K562 (cell line): ENCODE results near the gene CPNE1. TPM values are rescaled to one million over a fixed set of nuclear protein-coding genes. Genes with fewer than 3 reads are reported as not detected.
A peak's percentile ranks its signal among the peaks of the same experiment; 100 is the strongest.

Experiments used
- ADNP ChIP-seq: fragments of 200-800 bp; sonication (Bioruptor generic); IDR thresholded peaks from 2 replicates; pipeline ENCODE4 v1.6.1; 2016; ENCODE audit warnings: missing genetic modification characterization, missing compliant biosample characterization
- BHLHE40 ChIP-seq: IDR thresholded peaks from 2 replicates; pipeline ENCODE4 v1.6.1; 2011; ENCODE audit warnings: low read length, improper control_type of control experiment
- CREB1 ChIP-seq, 2 experiments: sonication (generic) in 1 of 2; formaldehyde crosslinking in 1 of 2; IDR thresholded peaks; 2 replicates each; pipeline versions ENCODE4 v1.6.1 to v1.8.0; 2012 to 2022; ENCODE audit warnings: inconsistent platforms in 1 of 2, mild to moderate bottlenecking in 1 of 2, missing genetic modification reagents in 1 of 2, moderate library complexity in 1 of 2
- FOXK1 ChIP-seq: sonication (generic); formaldehyde crosslinking; IDR thresholded peaks from 2 replicates; pipeline ENCODE4 v1.8.0; 2022; ENCODE audit warnings: missing genetic modification reagents, mild to moderate bottlenecking, borderline replicate concordance
- FOXM1 ChIP-seq, 2 experiments: fragments of 450-650 bp in 1 of 2; sonication (generic) in 1 of 2; formaldehyde crosslinking in 1 of 2; IDR thresholded peaks; 2 replicates each; pipeline versions ENCODE4 v1.6.1 to v1.9.0; 2017 to 2022; ENCODE audit warnings: low read depth in 2 of 2, mild to moderate bottlenecking in 2 of 2, missing genetic modification reagents in 1 of 2, moderate library complexity in 1 of 2
- KDM4B ChIP-seq, 2 experiments: fragments of 450-650 bp in 1 of 2; sonication (generic) in 1 of 2; IDR thresholded peaks; 2 replicates each; pipeline ENCODE4 v1.6.1; 2016 to 2017; ENCODE audit warnings: borderline replicate concordance in 2 of 2, antibody characterized with exemption in 1 of 2, low read depth in 1 of 2, mild to moderate bottlenecking in 1 of 2
- NCOA1 ChIP-seq: fragments of 450-650 bp; IDR thresholded peaks from 2 replicates; pipeline ENCODE4 v1.6.1; 2016; ENCODE audit warnings: low read depth
- NR2C1 ChIP-seq, 2 experiments: fragments of 450-650 bp; IDR thresholded peaks; 2 replicates each; pipeline ENCODE4 v1.6.1; 2017; ENCODE audit warnings: mild to moderate bottlenecking in 2 of 2, antibody characterized with exemption in 1 of 2, inconsistent platforms in 1 of 2, missing compliant biosample characterization in 1 of 2, missing genetic modification characterization in 1 of 2
- RBM25 ChIP-seq: fragments of 200-400 bp; formaldehyde crosslinking; IDR thresholded peaks from 2 replicates; pipeline ENCODE4 v1.6.1; 2018; ENCODE audit warnings: low read length, low read depth, moderate library complexity; ENCODE audit not compliant: severe bottlenecking
- RNF2 ChIP-seq: sonication (generic); IDR thresholded peaks from 2 replicates; pipeline ENCODE4 v1.6.1; 2016
- SREBF2 ChIP-seq: sonication (generic); formaldehyde crosslinking; IDR thresholded peaks from 2 replicates; pipeline ENCODE4 v1.4.0; 2020; ENCODE audit warnings: mild to moderate bottlenecking, missing genetic modification reagents
- TCF3 ChIP-seq: sonication (generic); formaldehyde crosslinking; IDR thresholded peaks from 2 replicates; pipeline ENCODE4 v1.4.0; 2020; ENCODE audit warnings: mild to moderate bottlenecking, missing genetic modification reagents
- TEAD1 ChIP-seq, 2 experiments: fragments of 450-650 bp in 1 of 2; sonication (generic) in 1 of 2; formaldehyde crosslinking; IDR thresholded peaks; 2 replicates each; pipeline versions ENCODE4 v1.4.0 to v1.8.0; 2020 to 2022; ENCODE audit warnings: mild to moderate bottlenecking in 2 of 2, missing genetic modification reagents in 1 of 2
- XRCC5 ChIP-seq: fragments of 200-400 bp; formaldehyde crosslinking; IDR thresholded peaks from 2 replicates; pipeline ENCODE4 v1.6.1; 2017; ENCODE audit warnings: low read depth, mild to moderate bottlenecking, low read length
- ZEB2 ChIP-seq: fragments of 450-650 bp; IDR thresholded peaks from 2 replicates; pipeline ENCODE4 v1.6.1; 2016
- ZNF143 ChIP-seq: sonication (generic); formaldehyde crosslinking; IDR thresholded peaks from 2 replicates; pipeline ENCODE4 v1.9.0; 2022; ENCODE audit warnings: mild to moderate bottlenecking, missing genetic modification reagents
- ZNF384 ChIP-seq: IDR thresholded peaks from 2 replicates; pipeline ENCODE4 v1.6.1; 2012; ENCODE audit warnings: low read depth, low read length, improper control_type of control experiment
- polyA plus RNA-seq, 8 experiments: library from polyadenylated mRNA; depleted of rRNA in 4 of 8; stranded (reverse) in 5 of 8; unstranded in 3 of 8; fragments of >200 nt; fragmentation: Nextera tagmentation in 2 of 8; fragmentation: Illumina TruSeq in 1 of 8; extraction: Ambion mirVana in 2 of 8; extraction: Trizol in 1 of 8; gene quantifications; 2 replicates each; pipeline versions ENCODE4 v1.2.1 to v1.2.3, GENCODE V29; 2011 to 2014; ENCODE audit warnings: inconsistent platforms in 1 of 8, missing spikeins in 1 of 8
- total RNA-seq, 7 experiments: library from RNA; depleted of rRNA in 6 of 7; stranded (reverse); fragments of >200 nt in 6 of 7; fragmentation: Illumina TruSeq in 2 of 7; extraction: Trizol in 2 of 7; gene quantifications; 2 replicates each; pipeline versions ENCODE4 v1.2.1 to v1.2.3, GENCODE V29; 2011 to 2021; ENCODE audit warnings: low replicate concordance in 1 of 7
- TF ChIP-seq, protein P1 (sequence below), 2 experiments: fragments of 450-650 bp; conservative IDR thresholded peaks; 2 replicates each; pipeline ENCODE4 v1.6.1; 2017; ENCODE audit warnings: mild to moderate bottlenecking in 2 of 2, moderate library complexity in 2 of 2
- TF ChIP-seq, protein P2 (sequence below), 2 experiments: IDR thresholded peaks in 1 of 2; conservative IDR thresholded peaks in 1 of 2; 2 replicates each; pipeline ENCODE4 v1.6.1; 2016; ENCODE audit warnings: low read depth in 2 of 2, mild to moderate bottlenecking in 1 of 2, missing compliant biosample characterization in 1 of 2, missing genetic modification characterization in 1 of 2, moderate library complexity in 1 of 2
- TF ChIP-seq, protein P3 (sequence below): fragments of 250-450 bp; sonication (Bioruptor Pico); IDR thresholded peaks from 2 replicates; pipeline ENCODE4 v1.4.0; 2020; ENCODE audit warnings: mild to moderate bottlenecking, moderate library complexity

CPNE1 gene
- total and polyA plus RNA-seq, 9 of the 15 experiments (the other 6 are each of a cell fraction or from before 2014, with no cell fraction given): 42.1 to 102 (median 56.0) TPM

DNA sequence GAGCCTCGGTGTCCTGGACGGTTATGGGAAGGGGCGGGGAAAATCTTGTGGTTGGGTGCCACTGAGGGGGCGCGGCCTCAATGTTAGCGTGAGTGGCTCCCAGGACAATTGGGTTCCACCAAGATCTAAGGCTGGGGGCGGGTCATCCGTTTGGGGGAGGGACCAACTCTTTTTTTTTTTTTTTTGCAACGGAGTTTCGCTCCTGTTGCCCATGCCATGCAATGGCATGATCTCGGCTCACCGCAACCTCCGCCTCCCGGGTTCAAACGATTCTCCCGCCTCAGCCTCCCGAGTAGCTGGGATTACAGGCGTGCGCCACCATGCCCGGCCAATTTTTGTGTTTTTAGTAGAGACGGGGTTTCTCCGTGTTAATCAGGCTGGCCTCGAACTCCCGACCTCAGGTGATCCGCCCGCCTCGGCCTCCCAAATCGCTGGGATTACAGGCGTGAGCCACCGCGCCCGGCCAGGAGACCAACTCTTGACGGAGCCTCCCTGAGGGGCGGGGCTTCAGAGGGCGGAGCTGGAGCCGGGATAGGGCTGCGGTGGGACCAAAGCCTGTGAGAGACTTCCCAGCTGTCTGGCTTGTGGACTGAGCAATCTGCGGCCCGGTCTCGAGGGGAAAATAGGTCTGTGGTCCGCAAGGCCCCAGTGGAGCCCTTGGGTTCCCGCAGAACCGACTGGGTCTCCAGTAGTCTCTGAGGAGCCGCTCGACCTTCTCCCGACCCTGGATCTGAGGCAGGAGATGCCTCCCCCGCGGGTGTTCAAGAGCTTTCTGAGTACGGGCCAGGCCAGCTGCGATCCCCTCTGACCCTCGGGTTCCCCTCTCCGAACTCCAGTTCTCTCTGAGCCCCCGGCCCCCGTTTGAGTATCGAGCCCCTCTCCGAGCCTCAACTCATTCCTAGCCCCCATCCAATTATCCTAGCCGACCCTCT, 48.0 kb downstream of the CPNE1 start (continued):
- TF ChIP-seq, protein P1, sequence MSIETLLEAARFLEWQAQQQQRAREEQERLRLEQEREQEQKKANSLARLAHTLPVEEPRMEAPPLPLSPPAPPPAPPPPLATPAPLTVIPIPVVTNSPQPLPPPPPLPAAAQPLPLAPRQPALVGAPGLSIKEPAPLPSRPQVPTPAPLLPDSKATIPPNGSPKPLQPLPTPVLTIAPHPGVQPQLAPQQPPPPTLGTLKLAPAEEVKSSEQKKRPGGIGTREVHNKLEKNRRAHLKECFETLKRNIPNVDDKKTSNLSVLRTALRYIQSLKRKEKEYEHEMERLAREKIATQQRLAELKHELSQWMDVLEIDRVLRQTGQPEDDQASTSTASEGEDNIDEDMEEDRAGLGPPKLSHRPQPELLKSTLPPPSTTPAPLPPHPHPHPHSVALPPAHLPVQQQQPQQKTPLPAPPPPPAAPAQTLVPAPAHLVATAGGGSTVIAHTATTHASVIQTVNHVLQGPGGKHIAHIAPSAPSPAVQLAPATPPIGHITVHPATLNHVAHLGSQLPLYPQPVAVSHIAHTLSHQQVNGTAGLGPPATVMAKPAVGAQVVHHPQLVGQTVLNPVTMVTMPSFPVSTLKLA (conservative IDR thresholded peaks at IDR 0.05): peak in 1 of 2 experiments; percentile 5; a peak in 1 of 4 replicates
- TF ChIP-seq, protein P2, sequence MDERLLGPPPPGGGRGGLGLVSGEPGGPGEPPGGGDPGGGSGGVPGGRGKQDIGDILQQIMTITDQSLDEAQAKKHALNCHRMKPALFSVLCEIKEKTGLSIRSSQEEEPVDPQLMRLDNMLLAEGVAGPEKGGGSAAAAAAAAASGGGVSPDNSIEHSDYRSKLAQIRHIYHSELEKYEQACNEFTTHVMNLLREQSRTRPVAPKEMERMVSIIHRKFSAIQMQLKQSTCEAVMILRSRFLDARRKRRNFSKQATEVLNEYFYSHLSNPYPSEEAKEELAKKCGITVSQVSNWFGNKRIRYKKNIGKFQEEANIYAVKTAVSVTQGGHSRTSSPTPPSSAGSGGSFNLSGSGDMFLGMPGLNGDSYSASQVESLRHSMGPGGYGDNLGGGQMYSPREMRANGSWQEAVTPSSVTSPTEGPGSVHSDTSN (CRISPR knock-in tag; IDR thresholded peaks at IDR 0.05; ENCODE audit: low read depth): no peak
- TF ChIP-seq, protein P2 (tag; conservative IDR thresholded peaks at IDR 0.05; ENCODE audit: low read depth): peak; percentile 3; the same call in 1 of the 2 replicates
- TF ChIP-seq TCF3 (CRISPR knock-in tag): peak; percentile 21; the same call in 1 of the 2 replicates
- TF ChIP-seq ZEB2: no peak
- peak; percentile 49 to 63; a peak in 1 of 4 replicates for TF ChIP-seq TEAD1 (CRISPR knock-in tag; IDR thresholded peaks at IDR 0.05)
- TF ChIP-seq FOXK1 (CRISPR knock-in tag): peak; percentile 61; the same call in 1 of the 2 replicates
- no peak; the same call in 1 of the 2 replicates for TF ChIP-seq ADNP (tag)
- TF ChIP-seq RBM25: no peak
- TF ChIP-seq NR2C1 (IDR thresholded peaks at IDR 0.05): no peak
- 0 out of 2 replicates have a peak, but pooled peaks have one; percentile 18 for TF ChIP-seq NR2C1 (tag; IDR thresholded peaks at IDR 0.05)
- TF ChIP-seq ZNF384: peak; percentile 86
- no peak for TF ChIP-seq BHLHE40
- TF ChIP-seq FOXM1 (IDR thresholded peaks at IDR 0.05; ENCODE audit: low read depth): no peak
- TF ChIP-seq FOXM1 (CRISPR knock-in tag; IDR thresholded peaks at IDR 0.05; ENCODE audit: low read depth): 0 out of 2 replicates have a peak, but pooled peaks have one; percentile 41
- no peak; the same call in 1 of the 2 replicates for TF ChIP-seq CREB1 (IDR thresholded peaks at IDR 0.05)
- TF ChIP-seq CREB1 (CRISPR knock-in tag; IDR thresholded peaks at IDR 0.05): 0 out of 2 replicates have a peak, but pooled peaks have one; percentile 43
- 0 out of 2 replicates have a peak, but pooled peaks have one; percentile 39 for TF ChIP-seq ZNF143 (CRISPR knock-in tag)
- TF ChIP-seq, protein P3, sequence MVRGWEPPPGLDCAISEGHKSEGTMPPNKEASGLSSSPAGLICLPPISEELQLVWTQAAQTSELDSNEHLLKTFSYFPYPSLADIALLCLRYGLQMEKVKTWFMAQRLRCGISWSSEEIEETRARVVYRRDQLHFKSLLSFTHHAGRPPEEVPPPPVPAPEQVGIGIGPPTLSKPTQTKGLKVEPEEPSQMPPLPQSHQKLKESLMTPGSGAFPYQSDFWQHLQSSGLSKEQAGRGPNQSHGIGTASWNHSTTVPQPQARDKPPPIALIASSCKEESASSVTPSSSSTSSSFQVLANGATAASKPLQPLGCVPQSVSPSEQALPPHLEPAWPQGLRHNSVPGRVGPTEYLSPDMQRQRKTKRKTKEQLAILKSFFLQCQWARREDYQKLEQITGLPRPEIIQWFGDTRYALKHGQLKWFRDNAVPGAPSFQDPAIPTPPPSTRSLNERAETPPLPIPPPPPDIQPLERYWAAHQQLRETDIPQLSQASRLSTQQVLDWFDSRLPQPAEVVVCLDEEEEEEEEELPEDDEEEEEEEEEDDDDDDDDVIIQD: no peak
- TF ChIP-seq XRCC5: 0 out of 2 replicates have a peak, but pooled peaks have one; percentile 36
- TF ChIP-seq KDM4B (IDR thresholded peaks at IDR 0.05; ENCODE audit: borderline replicate concordance in 2 of 2, low read depth in 1 of 2): no peak
- TF ChIP-seq NCOA1: no peak
- no peak for TF ChIP-seq RNF2
- no peak for TF ChIP-seq SREBF2
